SKM-1 (cell line): Measurements from ENCODE around the gene PPP1R1B.

ENCODE experiments used
- DNase-seq: peaks from one replicate; lab custom pipeline; 2025; ENCODE audit not compliant: unreplicated experiment; lab: John Stamatoyannopoulos, UW

The PPP1R1B gene

DNA sequence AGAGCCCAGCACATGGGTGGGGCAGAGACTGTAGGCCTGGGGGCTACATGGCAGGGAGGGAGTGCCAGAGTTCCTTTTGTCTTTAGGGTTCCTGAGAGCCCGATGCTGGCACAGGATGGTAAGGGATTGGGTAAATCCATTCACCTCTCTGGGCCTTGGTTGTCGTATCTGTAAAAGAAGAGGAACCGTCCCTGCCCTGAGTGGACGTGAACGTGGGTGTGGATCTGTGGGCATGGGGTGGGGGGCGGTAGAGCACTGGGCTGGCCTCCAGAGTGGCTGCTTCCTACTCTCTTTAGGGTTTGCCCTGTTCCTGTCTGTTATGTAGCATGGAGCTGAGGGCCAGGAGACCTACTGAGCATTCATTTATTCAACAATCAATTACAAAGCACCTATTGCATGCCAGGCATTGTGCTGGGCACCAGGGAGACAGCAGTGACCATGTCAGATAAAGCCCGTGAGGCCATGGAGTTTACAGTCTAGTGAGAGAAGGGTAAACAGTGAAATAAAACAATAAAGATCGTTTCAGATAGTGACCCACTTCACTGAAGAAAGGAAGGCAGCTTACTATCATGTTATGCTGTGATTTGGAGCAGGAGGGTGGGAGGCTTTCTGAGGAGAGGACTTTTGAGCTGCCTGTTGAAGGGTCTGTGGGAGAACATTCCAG is 25.3 kb downstream of the PPP1R1B start:
- DNase-seq, result no peak

DNA sequence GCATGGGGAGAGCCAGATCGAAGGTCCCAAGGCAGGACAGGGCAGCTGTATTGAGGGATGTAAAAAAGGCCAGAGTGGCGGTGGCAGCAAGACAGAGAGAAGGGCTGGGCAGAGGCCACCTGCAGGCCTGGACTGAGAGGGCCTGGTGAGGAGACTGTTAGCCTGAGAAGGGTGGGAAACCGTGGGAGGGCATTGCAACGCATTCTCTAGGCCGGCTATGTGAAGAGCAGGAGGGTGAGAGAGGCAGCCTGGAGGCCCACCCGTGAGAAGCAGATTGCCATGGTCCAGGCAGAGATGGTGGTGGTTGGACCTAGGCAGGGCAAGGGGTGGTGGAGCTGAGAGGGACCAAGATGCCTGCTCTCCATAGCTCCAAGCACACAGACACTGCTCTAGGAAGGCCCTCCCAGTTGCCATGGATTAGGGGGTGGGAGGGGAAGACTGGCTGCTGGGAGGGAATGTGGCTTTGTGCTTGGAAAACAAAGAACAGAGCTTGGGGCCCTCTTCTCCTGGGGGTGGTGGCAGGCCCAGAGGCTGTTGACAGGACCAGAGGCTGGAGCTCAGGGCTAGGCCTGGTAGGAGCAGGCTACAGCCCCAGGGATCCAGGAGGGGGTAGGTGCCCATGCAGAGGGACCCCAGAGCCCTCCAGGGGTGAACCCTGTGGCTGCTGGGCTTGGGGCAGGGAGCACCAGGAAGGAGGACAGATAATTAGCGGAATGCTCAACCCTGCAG is 26.0 kb downstream of the PPP1R1B start:
- no peak for DNase-seq

DNA sequence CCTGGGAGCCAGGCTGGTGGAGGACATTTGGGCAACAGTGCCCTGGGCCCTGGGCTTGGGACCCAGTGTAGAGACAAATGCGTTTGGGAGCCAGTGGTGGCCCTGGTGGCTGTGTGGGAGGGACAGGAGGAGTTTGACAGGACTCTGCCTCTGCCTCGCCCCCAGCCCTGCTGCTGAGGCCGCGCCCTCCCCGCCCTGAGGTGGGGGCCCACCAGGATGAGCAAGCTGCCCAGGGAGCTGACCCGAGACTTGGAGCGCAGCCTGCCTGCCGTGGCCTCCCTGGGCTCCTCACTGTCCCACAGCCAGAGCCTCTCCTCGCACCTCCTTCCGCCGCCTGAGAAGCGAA is 26.5 kb downstream of the PPP1R1B start:
- DNase-seq, result no peak

DNA sequence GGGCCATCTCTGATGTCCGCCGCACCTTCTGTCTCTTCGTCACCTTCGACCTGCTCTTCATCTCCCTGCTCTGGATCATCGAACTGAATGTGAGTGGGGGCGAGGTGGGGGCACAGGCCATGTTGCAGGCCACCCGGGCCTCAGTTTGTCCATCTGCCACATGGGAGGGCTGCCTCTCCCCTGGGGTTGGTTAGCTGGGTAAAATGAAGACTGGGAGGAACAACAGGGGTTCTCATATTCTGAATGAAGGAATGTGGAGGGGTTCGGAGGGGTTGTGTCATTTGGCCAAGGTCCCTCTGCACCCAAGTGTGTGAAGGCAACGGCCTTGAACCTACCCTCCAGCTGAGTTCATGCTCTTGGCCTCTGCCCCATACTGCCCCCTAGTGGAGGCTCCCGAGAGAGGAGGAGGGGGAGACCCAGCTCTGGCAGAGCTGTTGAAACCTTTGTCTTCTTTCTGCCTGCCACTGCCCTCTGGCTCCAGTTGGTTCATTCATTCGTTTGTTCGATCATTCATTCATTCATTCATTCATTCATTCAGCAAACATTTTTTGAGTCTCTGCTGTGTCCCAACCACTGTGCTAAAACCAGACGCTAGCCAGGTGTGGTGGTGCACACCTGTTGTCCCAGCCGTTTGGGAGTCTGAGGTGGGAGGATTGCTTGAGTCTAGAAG is 27.0 kb downstream of the PPP1R1B start:
- DNase-seq, result peak; percentile 36

DNA sequence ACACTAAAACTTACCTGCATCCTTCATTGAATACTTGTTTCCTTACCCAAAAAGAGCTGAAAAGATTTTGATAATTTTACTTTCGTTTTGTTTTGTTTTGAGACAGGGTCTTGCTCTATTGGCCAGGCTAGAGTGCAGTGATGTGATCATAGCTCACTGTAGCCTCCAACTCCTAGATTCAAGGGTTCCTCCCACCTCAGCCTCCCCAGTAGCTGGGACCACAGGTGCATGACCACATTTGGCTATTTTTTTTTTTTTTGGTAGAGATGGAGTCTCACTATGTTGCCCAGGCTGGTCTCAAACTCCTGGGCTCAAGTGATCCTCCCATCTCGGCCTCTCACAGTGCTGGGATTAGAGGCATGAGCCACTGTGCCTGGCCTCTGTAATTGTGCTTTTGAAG is 28.4 kb downstream of the PPP1R1B start:
- no peak for DNase-seq

DNA sequence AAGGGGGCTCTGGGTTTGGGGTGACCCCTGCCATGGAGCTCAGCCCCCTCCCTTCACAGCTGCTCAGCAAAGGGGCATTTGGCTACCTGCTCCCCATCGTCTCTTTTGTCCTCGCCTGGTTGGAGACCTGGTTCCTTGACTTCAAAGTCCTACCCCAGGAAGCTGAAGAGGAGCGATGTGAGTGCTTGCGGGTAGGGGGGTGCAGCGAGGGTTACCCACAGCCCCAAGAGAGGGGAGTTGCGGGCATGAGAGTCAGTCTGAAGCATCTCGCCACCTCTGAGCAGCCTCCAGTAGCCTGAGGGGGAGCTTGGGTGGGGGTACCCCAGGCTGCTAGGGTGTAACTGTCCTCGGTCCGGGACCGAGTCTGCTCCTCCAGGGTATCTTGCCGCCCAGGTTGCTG is 31.6 kb downstream of the PPP1R1B start:
- DNase-seq, result no peak

DNA sequence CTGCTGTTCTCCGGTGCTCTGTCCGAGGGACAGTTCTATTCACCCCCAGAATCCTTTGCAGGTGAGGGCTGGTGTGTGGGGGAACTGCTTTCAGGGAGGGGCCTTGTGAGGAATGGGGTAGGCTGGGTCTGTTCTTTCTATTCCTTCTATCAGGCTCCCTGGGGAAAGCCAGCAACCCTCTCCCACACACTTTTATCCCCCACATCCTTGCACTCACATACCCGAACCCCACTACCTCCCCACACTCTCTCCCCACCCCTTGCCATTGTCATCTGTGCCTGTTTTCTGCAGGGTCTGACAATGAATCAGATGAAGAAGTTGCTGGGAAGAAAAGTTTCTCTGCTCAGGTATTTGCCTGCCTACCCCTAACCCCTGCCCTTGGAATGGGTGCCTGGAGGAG is 32.0 kb downstream of the PPP1R1B start:
- no peak for DNase-seq

DNA sequence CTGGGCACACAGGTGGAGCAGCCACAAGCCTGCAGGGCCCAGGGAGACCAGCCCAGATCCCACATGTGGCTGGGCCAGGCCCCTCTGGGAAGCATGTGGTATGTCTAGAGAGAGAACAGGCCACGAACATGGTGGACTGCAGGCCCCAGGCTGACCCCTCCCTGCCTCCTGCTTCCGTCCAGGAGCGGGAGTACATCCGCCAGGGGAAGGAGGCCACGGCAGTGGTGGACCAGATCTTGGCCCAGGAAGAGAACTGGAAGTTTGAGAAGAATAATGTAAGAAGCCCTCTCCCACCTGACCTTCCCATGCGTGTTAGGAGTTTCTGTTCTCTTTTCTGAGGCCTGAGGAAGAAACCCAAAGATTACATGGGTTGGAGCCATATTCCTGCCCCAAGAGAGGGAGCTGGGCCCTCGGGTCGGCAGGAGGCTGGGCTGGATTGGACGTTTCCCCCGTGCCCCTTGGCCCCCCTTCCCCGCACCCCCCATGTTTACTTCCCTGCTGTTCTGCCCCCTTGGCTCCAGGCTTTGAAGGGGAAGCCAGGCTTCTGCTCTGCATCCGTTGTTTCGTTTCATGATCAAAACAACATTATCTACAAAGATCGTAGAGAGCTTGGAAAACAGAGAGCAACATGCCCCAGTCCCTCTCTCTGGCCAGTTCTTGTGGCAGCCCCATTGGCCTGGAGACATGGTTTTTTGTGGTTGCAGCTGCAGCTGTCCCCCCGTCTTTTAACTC is 32.7 kb downstream of the PPP1R1B start:
- DNase-seq, result no peak

DNA sequence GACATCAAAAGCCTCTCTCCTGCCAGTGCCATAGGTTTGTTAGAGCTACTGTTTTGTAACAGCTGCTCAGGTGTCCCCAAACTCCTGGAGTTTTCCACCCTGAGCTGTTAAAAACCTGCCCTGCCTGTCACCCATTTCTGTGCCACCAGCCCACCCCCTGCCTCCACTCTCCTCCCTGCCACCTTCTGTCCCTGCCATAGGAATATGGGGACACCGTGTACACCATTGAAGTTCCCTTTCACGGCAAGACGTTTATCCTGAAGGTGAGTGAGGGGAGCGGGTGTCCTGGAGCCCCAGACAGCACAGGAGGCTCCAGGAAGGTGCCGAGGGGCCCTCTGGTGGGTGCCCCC is 33.2 kb downstream of the PPP1R1B start:
- DNase-seq, result no peak

DNA sequence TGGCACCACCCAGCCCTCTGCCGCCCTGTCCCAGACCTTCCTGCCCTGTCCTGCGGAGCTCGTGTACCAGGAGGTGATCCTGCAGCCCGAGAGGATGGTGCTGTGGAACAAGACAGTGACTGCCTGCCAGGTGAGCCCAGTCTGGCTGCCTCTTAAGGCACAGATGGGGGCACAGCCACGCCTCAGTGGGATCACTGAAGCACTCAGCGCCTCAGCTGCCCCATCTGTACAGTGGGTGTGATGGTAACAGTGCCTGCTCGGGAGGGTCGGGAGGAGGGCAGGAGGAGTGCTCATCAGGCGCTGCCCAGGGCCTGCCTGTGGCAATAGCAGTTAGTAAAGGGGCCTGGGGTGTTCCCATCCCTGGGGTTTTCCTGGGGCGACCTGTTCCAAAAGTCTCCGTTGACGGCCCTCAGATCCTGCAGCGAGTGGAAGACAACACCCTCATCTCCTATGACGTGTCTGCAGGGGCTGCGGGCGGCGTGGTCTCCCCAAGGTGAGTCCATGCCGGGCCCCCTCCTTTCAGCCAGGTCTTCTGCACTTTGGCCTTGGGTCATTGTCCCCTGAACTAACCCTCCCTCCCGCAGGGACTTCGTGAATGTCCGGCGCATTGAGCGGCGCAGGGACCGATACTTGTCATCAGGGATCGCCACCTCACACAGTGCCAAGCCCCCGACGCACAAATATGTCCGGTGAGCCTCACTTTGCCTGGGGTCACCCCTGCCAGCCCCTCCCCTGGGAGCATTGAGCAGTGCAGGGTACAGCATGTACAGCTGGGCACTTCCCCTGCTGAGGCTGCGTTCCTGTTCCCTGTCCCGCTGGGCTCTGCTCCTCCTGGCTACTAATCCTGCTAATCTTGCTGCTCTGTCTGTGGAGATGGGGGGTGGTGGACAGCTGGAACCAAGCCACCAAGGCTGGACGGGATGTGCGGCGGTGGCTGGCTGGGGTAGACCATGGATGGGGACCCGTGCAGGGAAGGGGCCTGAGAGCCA is 33.9 kb downstream of the PPP1R1B start:
- DNase-seq, result no peak

DNA sequence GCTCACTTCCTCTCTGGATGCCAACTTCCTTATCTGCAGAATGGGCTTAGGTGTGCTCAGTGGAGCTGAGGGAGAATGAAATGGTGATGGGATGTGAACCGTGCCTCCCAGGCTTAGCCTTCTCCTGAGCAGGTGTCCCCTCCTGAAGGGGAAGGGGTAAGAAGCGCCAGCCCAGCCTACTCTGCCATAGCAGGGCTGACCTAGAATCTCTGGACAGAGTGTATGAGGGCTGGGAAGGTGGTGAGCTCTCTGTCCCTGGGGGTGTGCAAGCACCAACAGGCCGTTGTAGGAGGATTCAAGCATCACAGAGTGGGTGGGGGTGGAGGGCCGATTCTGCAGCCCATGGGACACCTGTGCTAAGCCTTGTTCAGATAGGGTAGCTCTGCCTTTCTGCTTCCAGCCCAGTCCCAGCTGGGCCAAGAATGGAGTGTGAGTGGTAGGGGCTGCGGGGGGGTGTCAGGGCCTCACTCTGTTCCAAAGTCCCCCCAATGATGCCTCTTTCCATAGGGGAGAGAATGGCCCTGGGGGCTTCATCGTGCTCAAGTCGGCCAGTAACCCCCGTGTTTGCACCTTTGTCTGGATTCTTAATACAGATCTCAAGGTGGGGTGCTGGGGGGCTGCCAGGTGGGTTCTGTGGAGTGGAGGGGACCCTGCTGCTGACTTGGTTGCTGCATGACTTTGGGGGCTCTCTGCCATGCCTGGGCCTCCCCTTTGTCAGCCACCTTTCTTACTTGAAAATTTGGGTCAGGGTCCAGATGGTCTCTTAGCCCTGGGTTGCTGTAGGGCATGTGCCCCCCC is 35.2 kb downstream of the PPP1R1B start:
- DNase-seq, result no peak

DNA sequence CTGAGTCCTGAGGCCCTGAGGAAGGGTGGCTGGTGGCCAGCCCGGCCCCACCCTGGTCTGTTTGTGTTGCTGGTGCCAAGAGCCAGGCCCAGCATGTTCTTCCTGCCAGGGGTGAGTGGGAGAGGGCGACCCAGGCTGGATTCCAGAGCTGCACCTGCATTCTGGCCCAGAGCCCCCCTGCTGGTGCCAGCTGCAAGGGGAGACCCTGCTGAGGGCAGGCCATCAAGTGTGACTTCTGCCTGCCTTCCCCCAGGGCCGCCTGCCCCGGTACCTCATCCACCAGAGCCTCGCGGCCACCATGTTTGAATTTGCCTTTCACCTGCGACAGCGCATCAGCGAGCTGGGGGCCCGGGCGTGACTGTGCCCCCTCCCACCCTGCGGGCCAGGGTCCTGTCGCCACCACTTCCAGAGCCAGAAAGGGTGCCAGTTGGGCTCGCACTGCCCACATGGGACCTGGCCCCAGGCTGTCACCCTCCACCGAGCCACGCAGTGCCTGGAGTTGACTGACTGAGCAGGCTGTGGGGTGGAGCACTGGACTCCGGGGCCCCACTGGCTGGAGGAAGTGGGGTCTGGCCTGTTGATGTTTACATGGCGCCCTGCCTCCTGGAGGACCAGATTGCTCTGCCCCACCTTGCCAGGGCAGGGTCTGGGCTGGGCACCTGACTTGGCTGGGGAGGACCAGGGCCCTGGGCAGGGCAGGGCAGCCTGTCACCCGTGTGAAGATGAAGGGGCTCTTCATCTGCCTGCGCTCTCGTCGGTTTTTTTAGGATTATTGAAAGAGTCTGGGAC is 36.0 kb downstream of the PPP1R1B start:
- no peak for DNase-seq

DNA sequence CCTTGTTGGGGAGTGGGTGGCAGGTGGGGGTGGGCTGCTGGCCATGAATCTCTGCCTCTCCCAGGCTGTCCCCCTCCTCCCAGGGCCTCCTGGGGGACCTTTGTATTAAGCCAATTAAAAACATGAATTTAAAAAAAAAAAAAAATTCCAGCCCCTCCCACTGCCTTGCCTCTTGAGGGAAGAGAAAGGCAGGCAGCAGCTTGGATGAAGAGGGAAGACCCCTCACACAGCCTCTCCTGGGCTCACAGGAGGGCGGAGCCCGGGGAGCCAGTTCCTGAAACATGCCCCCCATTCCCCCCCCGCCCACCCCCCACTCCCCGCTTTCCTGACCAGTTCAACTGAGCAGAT is 36.6 kb downstream of the PPP1R1B start:
- no peak for DNase-seq

DNA sequence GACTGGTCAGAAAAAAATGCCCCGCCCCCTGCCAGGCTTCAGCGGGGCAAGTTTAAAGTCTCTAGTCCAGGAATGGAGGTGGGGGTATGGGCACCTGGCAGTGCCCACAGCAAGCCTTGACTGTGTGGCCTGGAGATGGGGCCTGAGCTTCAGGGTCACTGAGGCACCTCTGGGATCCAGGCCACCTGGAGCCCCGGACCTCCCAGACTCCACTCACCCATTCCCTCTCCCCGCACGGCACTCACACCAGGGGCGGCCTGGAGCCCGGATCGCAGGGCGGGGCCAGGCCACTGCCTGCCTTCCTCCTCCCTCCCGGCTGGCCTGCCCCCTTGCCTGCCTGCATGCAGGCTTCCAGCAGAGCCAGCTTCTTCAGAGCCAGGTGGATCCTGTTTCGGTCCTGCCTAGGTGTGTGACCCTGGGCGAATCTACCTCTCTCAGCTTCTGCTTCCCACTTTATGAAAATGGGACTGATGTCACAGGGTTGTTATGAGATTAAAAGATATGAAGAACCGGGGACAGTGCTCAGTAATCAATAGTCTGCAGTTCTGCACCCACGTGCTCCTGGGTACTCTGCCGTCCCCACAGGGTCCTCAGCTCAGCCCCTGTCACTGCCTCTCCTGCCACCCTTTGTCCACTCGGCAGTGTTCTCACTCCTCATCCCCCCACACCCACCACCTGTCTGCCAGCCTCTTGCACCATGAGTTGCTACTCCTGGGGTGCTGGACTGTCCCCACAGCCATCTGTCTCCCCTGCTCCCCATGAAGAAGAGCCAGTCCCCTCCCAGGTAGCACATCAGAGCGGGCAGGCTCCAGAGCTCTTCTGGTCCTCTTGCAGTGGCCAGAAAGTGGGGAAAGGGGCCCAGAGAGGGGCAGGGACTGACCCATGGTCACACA is 37.2 kb downstream of the PPP1R1B start:
- no peak for DNase-seq

DNA sequence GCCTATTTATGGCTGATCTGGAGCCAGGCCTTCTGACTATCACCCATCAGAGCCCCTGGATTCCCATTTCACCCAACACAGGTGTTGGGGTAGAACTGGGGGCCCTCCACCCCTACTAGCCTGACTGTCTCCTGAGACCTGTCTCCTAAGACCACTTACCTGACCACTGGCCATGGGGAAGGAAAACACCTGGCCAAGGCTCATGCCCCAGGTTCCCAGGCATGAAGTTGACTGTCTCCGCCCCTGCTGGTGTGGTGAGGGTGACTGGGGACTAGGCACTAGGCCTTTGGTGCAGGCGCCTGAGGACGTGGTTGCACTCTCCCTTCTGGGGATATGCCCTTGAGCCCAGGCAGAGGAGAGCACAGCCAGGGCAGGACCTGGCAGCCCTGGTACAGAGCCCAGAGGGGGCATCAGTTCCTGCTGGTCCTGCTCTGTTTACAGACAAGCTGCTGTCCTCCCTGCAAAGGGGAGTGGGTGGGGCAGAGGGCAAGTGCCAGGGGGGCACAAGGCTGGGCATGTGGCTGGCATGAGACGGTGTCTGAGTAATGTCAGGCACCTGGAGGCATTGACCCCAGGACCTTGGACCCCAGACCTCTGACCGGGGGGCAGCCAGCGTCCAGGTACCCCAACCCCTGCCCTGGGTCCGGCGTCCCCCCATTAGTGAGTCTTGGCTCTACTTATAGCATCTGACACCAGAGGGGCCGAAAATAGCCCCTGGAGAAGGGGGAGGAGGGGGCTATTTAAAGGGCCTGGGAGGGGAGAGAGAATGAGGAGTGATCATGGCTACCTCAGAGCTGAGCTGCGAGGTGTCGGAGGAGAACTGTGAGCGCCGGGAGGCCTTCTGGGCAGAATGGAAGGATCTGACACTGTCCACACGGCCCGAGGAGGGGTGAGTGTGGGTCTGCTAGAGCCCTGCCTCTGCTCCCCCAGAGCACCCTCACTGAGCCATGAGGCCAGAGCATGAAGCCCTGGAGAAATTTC is 38.1 kb downstream of the PPP1R1B start, which contains the start of gene TCAP:
TSS of gene TCAP (plus strand) at position 769 of the 981 bp plus-strand sequence. CDS start at position 780, 11 bp downstream.
- no peak for DNase-seq

DNA sequence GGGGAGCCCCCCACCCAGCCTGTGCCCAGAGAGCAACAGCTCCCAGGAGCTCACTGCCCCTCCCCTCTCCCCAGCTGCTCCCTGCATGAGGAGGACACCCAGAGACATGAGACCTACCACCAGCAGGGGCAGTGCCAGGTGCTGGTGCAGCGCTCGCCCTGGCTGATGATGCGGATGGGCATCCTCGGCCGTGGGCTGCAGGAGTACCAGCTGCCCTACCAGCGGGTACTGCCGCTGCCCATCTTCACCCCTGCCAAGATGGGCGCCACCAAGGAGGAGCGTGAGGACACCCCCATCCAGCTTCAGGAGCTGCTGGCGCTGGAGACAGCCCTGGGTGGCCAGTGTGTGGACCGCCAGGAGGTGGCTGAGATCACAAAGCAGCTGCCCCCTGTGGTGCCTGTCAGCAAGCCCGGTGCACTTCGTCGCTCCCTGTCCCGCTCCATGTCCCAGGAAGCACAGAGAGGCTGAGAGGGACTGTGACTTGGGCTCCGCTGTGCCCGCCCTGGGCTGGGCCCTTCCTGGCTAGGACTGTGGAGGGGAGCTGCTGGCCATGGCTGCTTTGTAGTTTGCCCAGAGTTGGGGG is 39.0 kb downstream of the PPP1R1B start:
- DNase-seq, result no peak

DNA sequence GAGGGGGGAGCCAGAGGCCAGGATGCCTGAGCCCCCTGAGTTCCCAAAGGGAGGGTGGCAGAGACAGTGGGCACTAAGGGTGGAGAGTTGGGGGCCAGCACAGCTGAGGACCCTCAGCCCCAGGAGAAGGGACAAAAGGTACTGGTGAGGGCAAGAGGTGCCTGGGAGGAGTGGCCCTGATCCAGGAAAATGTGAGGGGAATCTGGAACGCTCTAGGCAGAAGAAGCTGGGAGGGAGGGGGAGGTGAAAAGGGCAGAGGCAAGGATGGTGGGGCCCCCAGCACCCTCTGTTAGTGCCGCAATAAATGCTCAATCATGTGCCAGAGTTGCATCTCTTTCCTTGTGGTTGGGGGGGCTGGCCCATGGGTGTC is 39.5 kb downstream of the PPP1R1B start:
- no peak for DNase-seq
